Transverse colon (tissue), 4 donors: ENCODE data around the gene CEP104.

Source experiments
- EP300 ChIP-seq: sonication (generic); formaldehyde crosslinking; IDR thresholded peaks from one replicate; pipeline ENCODE4 v1.6.1; 2017; ENCODE audit warnings: antibody characterized with exemption, low read depth
- POLR2A ChIP-seq: fragments of 450-650 bp; IDR thresholded peaks from one replicate; pipeline ENCODE4 v1.6.1; 2016; ENCODE audit warnings: antibody characterized with exemption, mild to moderate bottlenecking, moderate library complexity
- POLR2AphosphoS5 ChIP-seq, 3 donors: sonication (generic); formaldehyde crosslinking; IDR thresholded peaks; one replicate each; pipeline ENCODE4 v1.6.1; 2016; ENCODE audit warnings: antibody characterized with exemption in 3 of 3
- TF ChIP-seq, protein P1 (sequence below), 5 experiments: fragments of 200-600 bp in 3 of 5; fragments of 450-650 bp in 2 of 5; sonication (generic) in 3 of 5; IDR thresholded peaks; 1 replicate in 2 of 5; 2 replicates in 3 of 5; pipeline ENCODE4 v1.5.1; 2016 to 2017; ENCODE audit warnings: antibody characterized with exemption in 5 of 5, inconsistent platforms in 3 of 5, mild to moderate bottlenecking in 2 of 5, moderate library complexity in 1 of 5

DNA sequence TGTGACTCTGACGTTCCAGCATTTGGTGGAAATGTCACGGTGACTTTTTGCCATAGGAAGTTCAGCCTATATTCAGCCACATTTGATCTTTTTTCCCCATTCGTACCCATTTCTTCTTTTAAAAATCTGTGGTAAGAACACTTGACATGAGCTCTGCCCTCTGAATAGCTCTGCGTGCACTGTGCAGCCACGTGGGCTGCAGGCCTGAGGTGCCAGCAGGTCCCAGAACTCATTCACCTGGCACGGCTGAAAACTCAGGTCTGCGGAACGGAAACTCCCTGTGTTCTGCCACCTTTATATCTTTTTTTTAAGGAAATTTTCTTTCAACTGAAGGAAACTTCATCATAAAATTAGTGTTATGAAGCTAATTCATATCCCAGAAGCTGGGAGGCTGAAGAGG lies 28.6 kb downstream of the CEP104 start:
- TF ChIP-seq, protein P1, sequence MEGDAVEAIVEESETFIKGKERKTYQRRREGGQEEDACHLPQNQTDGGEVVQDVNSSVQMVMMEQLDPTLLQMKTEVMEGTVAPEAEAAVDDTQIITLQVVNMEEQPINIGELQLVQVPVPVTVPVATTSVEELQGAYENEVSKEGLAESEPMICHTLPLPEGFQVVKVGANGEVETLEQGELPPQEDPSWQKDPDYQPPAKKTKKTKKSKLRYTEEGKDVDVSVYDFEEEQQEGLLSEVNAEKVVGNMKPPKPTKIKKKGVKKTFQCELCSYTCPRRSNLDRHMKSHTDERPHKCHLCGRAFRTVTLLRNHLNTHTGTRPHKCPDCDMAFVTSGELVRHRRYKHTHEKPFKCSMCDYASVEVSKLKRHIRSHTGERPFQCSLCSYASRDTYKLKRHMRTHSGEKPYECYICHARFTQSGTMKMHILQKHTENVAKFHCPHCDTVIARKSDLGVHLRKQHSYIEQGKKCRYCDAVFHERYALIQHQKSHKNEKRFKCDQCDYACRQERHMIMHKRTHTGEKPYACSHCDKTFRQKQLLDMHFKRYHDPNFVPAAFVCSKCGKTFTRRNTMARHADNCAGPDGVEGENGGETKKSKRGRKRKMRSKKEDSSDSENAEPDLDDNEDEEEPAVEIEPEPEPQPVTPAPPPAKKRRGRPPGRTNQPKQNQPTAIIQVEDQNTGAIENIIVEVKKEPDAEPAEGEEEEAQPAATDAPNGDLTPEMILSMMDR (IDR thresholded peaks at IDR 0.05), result no peak
- no peak for TF ChIP-seq POLR2A
- no peak for TF ChIP-seq POLR2AphosphoS5 (IDR thresholded peaks at IDR 0.05)
- TF ChIP-seq EP300, result no peak
